Activated CD8-positive, alpha-beta T cell treated with anti-CD3 and anti-CD28 coated beads for 36 hours (primary cell): Measurements from ENCODE around the gene ELF4. TPM values are rescaled to one million over a fixed set of nuclear protein-coding genes. Genes with fewer than 3 reads are reported as not detected.
A peak's percentile ranks its signal among the peaks of the same experiment; 100 is the strongest.

Experiments used
- ATAC-seq: fragments of 200-7000 bp; cut with Tn5 transposase; one replicate; pipeline ENCODE4 v1.10.0; 2021; ENCODE audit warnings: mild to moderate bottlenecking, moderate library complexity
- CTCF ChIA-PET: fragments of 350-600 bp; sonication (Branson Sonifier 250); formaldehyde crosslinking; loops from one replicate; lab custom pipeline; 2021; ENCODE audit warnings: antibody characterized with exemption; lab: Charles Lee
- POLR2A ChIA-PET: fragments of 350-600 bp; sonication (Branson Sonifier 250); formaldehyde crosslinking; loops from one replicate; lab custom pipeline; 2021; ENCODE audit warnings: antibody characterized with exemption; lab: Charles Lee
- DNase-seq: peaks from one replicate; pipeline ENCODE4 v3.0.0-alpha.2; 2020
- H3K27ac Mint-ChIP-seq: one replicate; pipeline ENCODE4 v1.8.0; 2021; ENCODE audit warnings: mild to moderate bottlenecking, mixed read lengths
- H3K27me3 Mint-ChIP-seq: one replicate; pipeline ENCODE4 v1.8.0; 2021; ENCODE audit warnings: mixed read lengths
- H3K36me3 Mint-ChIP-seq: one replicate; pipeline ENCODE4 v1.8.0; 2021; ENCODE audit warnings: low read depth, mixed read lengths
- H3K4me1 Mint-ChIP-seq: one replicate; pipeline ENCODE4 v1.8.0; 2021; ENCODE audit warnings: low read depth, mixed read lengths
- H3K4me3 Mint-ChIP-seq: one replicate; pipeline ENCODE4 v1.8.0; 2021; ENCODE audit warnings: mild to moderate bottlenecking, moderate library complexity, mixed read lengths
- H3K9me3 Mint-ChIP-seq: one replicate; pipeline ENCODE4 v1.8.0; 2021; ENCODE audit warnings: mixed read lengths
- CTCF ChIP-seq: fragments of 200-600 bp; IDR thresholded peaks from one replicate; pipeline ENCODE4 v1.8.0; 2022; ENCODE audit warnings: antibody characterized with exemption, mild to moderate bottlenecking
- intact Hi-C: fragments of 100-400 bp; cut with micrococcal nuclease; formaldehyde crosslinking; loops from one replicate; pipeline ENCODE4 v1.10.0; 2022
- total RNA-seq, 2 experiments: library from RNA; stranded (reverse); gene quantifications; one replicate each; pipeline ENCODE4 v1.2.3, GENCODE V29; 2021

Gene ELF4
- total RNA-seq, 2 experiments from 2014 or later = 17.5 TPM

DNA sequence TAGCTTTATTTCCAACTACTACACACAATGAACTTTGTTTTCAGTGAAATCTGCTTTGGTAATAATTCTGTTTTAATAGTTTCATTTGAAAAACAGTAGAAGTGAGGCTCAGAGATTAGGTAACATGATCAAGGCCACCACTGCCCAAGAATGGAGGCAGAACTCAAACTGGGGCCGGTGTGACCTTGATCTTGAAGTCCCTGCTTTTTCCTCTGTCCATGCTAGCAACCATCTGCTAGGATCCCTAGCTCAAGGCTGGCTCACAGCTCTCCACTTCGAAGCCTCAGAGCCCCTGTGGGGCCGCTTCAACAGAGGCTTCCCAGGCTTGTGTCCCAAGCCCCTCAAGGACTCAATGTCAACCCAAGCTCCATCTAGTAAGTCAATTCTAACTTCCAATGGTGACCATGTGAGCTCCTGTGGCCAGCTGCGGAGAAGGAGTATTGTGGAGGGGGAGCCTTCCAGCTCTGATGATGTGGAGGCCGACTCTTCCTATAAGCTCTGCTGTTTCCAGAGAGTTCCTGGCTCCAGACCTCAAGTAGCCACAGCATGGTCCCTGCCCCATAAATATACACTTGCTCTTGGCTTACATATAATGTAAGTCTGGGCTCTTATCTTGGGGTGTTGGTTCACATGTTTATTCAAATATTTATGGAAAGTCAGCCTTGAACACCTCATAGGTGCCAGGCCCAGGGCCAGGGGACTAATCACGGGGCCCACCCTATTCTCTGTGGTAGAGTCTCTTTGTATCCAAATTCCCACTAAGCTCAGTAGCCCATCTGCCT lies 14.9 kb downstream of the ELF4 start:
- Mint-ChIP-seq H3K4me1 (peaks cover 67% of the 10 kb centered on the region), H3K27ac (no peak overlapping the region), H3K27me3 (no peaks in the 10 kb centered on the region), H3K9me3 (no peaks in the 10 kb centered on the region), H3K4me3 (no peak overlapping the region), H3K36me3 (peaks cover under 1% of the 10 kb centered on the region)
- ChIA-PET POLR2A (interaction anchor here (0.5 to 2.3 kb wide), 4 partner anchors 10 to 78 kb away, joined by 3 to 10 read pairs (median 4); no protein-coding TSS in a partner anchor), CTCF (interaction anchor here (0.8 to 1.7 kb wide), 4 partner anchors 14 to 35 kb away, joined by 3 to 6 read pairs (median 4); partner anchors contain the start of gene ELF4)
- no peak for DNase-seq
- intact Hi-C loops = no loop called here
- no peak for ATAC-seq
- no peak for TF ChIP-seq CTCF

DNA sequence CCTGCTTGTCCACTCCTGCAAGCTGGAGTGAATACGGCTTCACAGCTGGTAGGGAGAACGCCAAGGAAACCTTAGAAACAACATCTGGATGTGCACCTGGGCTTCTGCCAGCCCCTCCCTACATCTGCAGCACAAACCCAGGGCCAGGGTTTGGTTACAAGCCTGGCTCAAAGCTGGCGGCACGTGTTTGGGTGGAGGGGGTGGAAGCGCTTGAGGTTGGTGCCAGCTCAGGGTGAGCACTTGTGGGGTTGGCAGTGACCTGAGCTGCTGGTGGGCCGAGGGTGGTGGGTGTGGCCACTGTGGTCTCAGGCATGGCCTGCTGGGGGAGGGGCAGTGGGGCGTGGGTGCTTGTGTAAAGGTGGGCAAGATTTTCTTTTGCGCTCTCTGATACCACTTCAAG lies 15.6 kb downstream of the ELF4 start:
- intact Hi-C loops = no loop called here
- ChIA-PET POLR2A (interaction anchor here (0.5 to 2.3 kb wide), 3 partner anchors 9 to 79 kb away, joined by 3 to 10 read pairs (median 4); no protein-coding TSS in a partner anchor), CTCF (interaction anchor here (1.3 to 1.7 kb wide), 2 partner anchors 15 to 26 kb away, joined by 4 to 6 read pairs; no protein-coding TSS in a partner anchor)
- Mint-ChIP-seq H3K27ac (peak overlapping the region; percentile 55), H3K4me3 (no peak overlapping the region), H3K27me3 (no peaks in the 10 kb centered on the region), H3K9me3 (no peaks in the 10 kb centered on the region), H3K4me1 (peaks cover 64% of the 10 kb centered on the region), H3K36me3 (peaks cover 3% of the 10 kb centered on the region)
- TF ChIP-seq CTCF = no peak
- ATAC-seq (no peak), DNase-seq (peak; percentile 41)

- no peak overlapping the region for H3K27ac Mint-ChIP-seq
- ChIA-PET CTCF (no interaction called here), POLR2A (no interaction called here)
- intact Hi-C loops = no loop called here
- no peak for TF ChIP-seq CTCF
- H3K36me3 Mint-ChIP-seq = peaks cover 4% of the 10 kb centered on the region
- H3K9me3 Mint-ChIP-seq = no peaks in the 10 kb centered on the region
- H3K4me1 Mint-ChIP-seq = peaks cover 59% of the 10 kb centered on the region
- H3K4me3 Mint-ChIP-seq = no peak overlapping the region
- ATAC-seq (no peak), DNase-seq (no peak)
- no peaks in the 10 kb centered on the region for H3K27me3 Mint-ChIP-seq
Observed at GRCh38 chrX:130093271-130093670, 17.0 kb downstream of the ELF4 start.

DNA sequence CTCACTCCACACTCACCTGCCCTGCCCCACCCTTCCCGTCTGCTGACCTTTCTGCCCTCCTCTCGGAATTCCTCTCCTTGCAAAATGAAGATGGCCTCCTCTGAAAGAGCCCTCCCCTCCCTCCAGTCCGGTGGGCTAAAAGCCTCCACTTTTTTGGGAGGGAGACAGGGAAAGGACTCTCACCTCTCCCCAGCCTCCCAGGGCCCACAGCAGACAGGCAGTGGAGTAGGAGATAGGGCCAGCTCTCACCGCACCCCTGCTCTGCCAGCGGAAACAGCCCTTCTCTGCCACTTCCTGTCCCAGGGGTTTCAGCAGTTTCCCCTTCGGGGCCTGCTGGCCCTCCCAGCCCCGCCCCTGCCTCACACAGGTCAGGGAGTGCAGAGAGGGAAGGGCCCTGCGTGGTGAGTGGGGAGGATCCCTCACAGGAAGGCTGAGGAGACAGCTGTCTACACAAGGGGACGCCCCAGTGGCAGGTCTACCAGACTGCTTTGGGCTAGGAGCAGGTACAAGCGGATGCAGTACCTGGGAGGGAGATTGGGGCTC lies 18.2 kb downstream of the ELF4 start:
- Mint-ChIP-seq H3K27ac (peak overlapping the region; percentile 96), H3K4me1 (peaks cover 58% of the 10 kb centered on the region), H3K27me3 (no peaks in the 10 kb centered on the region), H3K9me3 (no peaks in the 10 kb centered on the region), H3K4me3 (peak overlapping the region; percentile 79), H3K36me3 (peaks cover 6% of the 10 kb centered on the region)
- DNase-seq (peak; percentile 93), ATAC-seq (peak; percentile 97)
- intact Hi-C loops = no loop called here
- ChIA-PET POLR2A (interaction anchor here (0.6 to 1.0 kb wide), 5 partner anchors 11 to 314 kb away, joined by 3 to 4 read pairs (median 3); no protein-coding TSS in a partner anchor), CTCF (no interaction called here)
- no peak for TF ChIP-seq CTCF

DNA sequence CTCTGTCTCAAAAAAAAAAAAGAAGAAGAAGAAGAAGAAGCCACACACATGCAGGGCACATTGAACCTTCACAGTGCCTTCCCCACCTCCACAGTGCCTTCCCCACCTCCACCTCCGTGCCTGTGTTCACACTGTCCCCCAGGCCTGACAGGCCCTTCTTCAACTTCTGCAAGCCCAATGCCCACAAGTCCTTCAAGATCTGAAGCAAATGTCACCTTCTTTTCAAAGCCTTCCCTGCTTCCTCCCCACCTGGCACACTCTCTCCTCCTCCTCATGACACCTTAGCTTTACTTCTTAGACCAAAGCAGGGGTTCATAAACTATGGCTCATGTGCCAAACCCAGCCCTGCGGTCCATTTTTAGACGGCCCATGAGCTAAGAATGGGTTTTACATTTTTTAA lies 19.9 kb downstream of the ELF4 start:
- no peak for TF ChIP-seq CTCF
- intact Hi-C loops = no loop called here
- Mint-ChIP-seq H3K27me3 (no peaks in the 10 kb centered on the region), H3K4me1 (peaks cover 63% of the 10 kb centered on the region), H3K27ac (peak overlapping the region; percentile 78), H3K4me3 (peak overlapping the region; percentile 8), H3K36me3 (peaks cover 6% of the 10 kb centered on the region), H3K9me3 (no peaks in the 10 kb centered on the region)
- POLR2A ChIA-PET = no interaction called here
- DNase-seq (no peak), ATAC-seq (no peak)
- CTCF ChIA-PET = interaction anchor here (1.6 kb wide), 1 partner anchor 9 kb away, joined by 6 read pairs; no protein-coding TSS in a partner anchor
